Activated naive CD4-positive, alpha-beta T cell treated with anti-CD3 and anti-CD28 coated beads, Interleukin-2, amount 50 U/mL, for 16 hours (primary cell): ENCODE data around the gene ZER1.
"Not testable (repeated sequence)": the region's sequence is repeated elsewhere in the genome, so short reads cannot be mapped to it uniquely, and the experiment has no call there.

Experiments
- DNase-seq: peaks from one replicate; pipeline ENCODE4 v3.0.0-alpha.2; 2020

The ZER1 gene

DNA sequence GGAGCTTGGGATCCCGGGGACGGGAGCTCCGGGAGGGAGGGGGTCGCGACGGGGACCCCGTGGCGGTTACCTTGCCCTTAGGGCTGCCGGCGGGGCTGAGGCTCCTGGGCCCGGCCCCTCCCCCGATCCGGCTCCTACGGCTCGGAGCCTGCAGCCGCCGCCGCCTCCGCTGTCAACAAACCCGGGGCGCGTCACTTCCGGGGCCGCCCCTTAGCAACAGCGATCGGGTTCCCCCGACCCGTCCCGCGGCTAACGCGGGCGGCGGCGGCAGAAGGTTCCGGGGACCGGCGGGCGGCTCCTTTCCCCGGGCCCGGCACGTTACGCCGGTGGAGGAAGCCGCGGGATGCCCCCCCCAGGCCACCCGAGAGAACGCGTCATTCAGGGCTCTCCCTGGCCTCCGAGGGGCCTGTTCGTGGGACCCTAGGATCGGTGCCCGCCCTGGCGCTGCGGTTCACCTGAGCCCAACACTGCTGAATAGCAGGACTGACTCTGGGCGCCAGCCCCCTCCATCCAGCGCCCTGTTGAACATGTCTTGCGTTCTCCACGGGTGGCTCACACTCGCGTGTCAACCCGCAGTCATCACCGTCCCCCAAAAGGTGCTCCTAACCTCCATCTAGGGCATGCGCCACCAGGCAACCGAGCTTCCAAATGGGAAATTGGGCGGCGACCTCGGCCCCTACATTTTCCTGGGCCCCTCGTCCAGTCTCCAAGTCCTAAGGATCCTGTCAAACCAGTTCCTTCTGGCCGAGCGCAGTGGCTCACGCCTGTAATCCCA lies at the start of gene ZER1:
Gene ZER1, minus strand, starts transcription at position 183 of the 775 bp plus-strand sequence. CDS start 16,362 bp downstream, outside the sequence.
- DNase-seq: peak; percentile 95

DNA sequence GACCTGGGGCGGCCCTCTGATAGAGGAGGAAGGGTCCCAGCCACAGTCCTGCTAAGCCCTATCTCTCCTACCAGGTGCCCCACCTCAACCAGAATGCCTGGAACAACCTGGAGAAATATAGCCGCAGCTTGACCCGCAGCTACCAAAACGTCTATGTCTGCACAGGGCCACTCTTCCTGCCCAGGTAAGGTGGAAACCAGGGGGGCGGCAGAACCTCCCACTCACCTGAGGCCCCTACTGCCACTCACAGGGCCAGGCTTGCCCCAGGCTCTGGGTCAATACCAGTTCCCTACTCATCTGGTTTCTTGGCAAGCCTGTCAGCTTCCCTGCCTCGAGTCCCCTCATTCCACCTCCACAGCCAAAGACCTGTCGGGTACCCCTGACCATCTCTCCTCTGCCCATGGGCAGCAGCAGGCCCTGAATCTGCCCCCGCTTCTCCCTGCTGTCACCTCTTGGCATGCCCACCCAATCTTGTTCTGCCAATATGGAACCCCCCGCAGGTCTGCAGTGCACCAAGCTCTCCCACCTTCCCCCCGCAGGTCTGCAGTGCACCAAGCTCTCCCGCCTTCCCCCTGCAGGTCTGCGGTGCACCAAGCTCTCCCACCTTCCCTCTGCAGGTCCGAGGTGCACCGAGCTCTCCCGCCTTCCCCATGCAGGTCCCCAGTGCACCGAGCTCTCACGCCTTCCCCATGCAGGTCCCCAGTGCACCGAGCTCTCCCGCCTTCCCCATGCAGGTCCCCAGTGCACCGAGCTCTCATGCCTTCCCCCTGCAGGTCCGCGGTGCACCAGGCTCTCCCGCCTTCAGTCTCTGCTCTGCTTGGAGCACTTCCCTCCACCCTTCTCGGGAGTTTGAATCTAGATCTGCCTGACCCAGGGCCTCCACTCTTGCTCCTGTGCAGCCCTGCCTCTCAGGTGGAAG lies 49.2 kb upstream of the ZER1 start:
- DNase-seq: no peak

DNA sequence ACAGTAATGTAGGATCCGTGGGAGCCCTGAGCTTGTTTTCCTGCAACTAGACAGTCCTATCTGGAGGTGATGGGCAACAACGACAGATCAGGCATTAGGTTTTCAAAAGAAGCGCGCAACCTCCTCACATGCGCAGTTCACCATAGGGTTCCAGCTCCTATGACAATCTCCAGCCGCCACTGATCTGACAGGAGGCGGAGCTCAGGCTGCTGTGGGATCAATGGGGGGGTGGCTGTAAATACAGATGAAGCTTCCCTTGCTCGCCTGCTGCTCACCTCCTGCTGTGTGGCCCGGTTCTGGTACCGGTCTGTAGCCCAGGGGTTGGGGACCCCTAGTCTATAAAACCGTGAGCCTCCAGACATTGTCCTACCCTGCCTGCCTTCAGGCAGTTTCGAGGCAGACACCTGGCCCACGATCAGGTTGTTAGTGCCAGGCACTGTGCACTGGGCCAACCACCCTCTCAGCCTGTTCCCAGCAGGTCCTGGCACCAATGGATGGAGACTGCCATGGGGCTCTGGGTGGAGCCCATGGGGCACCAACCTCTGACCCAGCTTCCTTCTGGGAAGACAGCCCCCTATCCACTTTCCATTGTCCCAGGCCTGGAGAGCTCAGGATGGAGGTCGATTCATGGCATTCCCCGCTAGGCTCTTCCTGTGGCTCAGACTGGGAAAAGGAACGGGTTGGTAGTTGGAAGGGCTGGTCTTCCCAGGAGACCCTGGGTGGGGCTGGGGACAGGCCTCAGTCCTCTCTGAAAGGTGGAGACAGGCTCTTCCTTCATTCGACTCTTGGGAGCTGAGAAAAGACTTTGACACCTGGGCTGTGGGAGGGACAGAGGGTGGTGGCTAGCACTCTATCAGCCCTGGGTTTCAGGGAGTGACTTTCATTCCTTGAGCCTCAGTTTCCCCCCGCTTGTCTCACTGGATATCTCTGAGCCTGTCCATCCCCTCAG lies 48.3 kb upstream of the ZER1 start:
- no peak for DNase-seq

DNA sequence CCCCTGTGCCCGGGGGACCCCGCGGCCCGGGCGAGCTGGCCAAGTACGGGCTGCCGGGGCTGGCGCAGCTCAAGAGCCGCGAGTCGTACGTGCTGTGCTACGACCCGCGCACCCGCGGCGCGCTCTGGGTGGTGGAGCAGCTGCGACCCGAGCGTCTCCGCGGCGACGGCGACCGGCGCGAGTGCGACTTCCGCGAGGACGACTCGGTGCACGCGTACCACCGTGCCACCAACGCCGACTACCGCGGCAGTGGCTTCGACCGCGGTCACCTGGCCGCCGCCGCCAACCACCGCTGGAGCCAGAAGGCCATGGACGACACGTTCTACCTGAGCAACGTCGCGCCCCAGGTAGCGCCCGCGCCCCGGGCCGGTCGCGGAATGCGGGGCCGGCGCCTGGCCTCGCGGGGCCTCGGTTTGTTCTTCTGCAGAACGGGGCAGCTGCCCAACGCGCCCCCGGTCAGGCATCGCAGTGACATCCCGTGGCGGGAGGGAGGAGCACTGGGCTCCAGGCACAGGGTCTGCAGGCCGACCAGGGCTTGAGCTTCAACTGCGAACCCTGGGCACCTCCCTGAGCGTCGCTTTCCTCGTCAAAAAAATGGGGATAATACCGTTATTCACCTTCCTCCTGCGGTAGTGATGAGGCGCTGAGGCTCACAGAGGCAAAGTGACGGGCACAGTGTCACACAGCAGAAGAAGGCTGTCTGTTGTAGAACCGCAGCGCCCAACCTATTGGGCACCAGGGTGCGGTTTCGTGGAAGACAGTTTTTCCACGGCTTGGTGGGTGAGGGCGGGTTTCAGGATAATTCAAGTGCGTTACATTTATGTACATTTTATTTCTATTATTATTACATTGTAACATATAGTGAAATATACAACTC lies 47.4 kb upstream of the ZER1 start:
- DNase-seq: peak; percentile 59

DNA sequence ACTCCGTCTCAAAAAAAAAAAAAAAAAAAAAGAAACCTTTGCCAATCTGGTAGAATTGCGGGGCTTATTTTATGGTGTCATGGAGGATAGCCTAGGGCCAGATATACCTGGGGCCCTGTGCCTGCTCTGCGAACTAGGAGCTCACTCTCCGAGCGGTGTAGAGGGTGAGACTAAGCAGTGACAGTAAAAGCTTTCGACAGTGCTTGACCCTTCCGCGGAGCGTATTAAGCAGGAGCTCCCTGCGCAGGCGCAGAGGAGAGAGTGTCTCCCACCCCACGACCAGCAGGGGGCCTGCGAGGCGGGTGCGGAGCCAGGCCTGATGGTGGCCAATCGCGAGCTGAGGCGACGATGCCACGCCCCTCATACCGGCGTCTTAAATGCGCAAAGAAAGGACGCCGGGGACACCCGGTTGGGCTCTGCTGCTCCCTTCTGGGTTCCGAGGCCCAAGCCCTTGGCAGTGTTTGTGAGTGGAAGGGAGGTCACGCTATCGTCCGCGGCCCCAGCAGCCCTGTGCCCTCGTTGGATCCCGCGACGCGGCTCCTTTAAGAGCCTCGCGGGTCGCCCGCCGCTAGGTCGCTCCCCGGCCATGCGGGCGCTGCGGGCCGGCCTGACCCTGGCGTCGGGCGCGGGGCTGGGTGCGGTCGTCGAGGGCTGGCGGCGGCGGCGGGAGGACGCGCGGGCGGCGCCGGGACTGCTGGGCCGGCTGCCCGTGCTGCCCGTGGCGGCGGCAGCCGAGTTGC lies 46.5 kb upstream of the ZER1 start, which contains the start of gene ENDOG:
Gene ENDOG, plus strand, starts transcription at position 402 of the 740 bp plus-strand sequence. Its CDS starts 185 bp downstream, at position 587.
- peak; percentile 98 for DNase-seq

DNA sequence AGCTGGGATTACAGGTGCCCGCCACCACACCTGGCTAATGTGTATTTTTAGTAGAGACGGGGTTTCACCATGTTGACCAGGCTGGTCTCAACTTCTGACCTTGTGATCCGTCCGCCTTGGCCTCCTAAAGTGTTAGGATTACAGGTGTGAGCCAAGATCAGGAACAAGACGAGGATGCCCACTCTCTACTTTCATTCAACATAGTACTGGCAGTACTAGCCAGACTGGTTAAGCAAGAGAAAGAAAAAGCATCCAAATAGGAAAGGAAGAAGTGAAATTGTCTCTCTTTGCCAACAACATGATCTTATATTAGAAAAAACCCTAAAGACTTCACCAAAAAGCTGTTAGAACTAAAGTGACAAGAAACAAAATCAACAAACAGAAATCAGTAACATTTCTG lies 39.1 kb upstream of the ZER1 start:
- no peak for DNase-seq

DNA sequence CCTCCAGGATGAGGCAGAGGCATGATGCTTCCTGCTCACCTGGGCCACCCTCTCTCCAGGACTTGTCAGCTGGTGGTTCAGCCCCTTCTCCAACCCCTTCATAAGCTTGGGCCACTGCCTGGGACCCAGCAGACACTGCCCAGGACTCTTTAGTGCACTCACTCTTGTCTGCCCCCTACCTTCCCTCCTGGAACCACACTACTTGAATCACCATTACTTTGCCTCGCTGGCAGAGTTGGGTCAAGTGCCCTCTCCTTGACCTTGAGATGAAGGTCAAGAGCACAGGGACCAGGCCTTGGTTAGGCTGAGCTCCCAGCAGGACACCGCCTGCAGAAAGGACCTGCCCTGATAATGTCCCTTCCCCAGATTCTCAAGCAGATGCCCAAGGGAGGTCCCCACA lies 38.1 kb upstream of the ZER1 start:
- no peak for DNase-seq

DNA sequence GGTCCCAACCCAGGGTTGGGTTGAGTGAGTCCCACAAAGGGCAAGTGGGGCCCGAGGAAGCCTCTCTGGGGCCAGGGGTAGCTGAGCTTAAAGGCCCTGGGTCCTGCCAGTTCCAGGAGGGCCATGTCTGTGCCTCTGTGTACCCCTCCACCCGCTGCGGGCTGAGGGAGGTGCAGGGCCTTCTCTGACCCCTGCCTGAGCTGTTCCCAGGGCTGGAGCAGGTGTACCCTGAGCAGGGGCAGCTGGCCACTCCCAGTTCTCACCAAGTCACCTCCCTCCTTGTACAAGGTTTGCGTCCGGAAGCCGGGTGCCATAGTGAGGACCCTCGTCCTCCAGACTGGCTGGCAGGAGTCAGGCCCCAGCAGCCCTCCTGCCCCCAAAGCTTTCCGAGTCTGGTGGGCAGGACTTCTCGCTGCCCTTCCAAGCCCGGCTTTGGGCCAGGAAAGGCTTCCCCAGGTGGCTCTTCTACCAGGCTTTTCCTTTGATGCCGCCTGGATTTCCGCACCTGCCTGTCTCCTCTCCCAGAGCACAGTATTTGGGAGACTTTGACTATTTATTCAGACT lies 37.4 kb upstream of the ZER1 start:
- no peak for DNase-seq

DNA sequence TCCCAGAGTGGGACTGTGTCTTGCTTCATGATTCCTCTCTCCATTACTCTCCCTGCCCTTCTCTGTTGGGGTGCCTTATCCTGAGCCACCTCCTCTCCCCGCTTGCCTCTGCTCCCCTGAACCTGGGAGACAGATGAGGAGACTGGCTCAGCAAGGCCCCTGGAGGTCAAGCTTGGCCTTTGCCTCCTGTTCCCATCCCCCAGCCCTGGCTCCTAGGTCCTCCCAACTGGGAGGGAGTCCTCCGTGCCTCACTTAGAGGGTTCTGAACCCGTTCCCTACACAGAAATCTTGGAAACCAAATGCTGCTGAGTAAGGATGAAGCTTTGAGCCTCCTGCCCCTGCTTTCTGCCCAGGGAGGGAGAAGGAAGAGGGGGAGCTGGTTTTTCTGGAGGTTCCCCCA lies 36.8 kb upstream of the ZER1 start:
- DNase-seq: no peak

DNA sequence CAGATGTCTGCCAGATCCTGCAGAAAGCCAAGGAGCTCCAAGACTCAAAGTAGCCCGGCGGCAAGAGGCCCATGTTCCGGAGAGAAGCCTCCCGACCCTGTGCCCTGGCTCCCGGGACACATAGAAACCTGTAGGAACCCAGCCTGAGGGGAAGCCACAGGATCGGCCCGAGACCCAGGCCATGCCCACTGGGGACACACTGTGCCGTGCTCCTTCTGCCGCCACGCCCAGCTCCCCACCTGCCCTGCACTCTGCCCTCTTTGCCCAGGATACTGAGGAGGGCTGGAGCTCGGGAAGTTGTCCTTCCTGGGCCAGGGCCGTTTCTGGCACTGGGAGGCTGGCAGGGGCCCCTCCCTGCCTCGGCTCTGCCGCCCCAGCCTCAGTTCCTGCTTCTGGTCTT lies 36.1 kb upstream of the ZER1 start:
- DNase-seq: no peak

DNA sequence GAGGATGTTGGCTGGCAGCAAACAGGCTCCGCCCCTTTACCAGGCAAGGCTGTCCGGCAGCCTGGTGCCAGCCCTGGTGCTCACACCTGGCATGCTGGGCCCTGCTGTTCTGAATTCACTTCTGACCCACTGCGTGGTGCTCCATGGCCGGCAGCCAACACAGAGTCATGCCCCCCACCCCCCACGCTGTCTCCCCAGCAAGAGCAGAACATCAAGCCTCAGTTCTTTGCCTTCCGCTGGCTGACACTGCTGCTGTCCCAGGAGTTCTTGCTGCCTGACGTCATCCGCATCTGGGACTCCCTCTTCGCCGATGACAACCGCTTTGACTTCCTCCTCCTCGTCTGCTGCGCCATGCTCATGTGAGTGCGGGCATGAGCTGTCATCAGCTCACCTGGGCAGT lies 33.9 kb upstream of the ZER1 start:
- DNase-seq: no peak

DNA sequence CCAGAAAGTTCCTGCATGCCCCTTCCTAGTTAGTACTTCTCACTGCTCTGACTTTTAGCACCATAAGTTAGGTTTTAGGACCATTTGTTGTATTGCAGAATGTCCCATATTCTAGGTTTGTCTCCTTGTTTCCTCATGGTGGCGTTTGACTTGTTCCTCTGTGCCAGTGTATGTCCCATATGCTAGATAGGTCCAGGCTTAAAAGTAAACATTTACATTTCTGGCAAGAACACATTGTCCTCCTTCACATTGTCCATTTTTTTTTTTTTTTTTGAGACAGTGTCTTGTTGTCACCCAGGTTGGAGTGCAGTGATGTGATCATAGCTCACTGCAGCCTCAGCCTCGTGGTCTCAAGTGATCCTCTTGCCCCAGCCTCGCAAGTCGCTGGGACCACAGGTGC lies 30.8 kb upstream of the ZER1 start:
- DNase-seq: no peak

DNA sequence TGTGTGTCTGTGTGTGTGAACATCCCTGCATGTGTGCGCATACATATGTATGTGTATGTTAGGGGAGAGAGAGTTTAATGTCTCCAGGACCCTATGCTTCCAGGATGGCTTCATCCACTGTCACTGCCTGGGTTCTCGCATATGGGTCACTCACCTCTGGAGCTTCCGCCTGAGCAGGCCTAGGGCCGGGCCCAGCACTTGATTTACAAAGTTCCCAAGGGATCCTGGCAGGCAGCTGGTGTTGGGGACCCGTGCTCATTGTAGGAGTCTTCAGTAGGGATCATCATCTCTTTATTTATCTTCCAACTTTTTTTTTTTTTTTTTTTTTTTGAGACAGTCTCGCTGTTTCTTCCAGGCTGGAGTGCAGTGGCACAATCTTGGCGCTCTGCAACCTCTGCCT lies 28.3 kb upstream of the ZER1 start:
- DNase-seq: no peak

DNA sequence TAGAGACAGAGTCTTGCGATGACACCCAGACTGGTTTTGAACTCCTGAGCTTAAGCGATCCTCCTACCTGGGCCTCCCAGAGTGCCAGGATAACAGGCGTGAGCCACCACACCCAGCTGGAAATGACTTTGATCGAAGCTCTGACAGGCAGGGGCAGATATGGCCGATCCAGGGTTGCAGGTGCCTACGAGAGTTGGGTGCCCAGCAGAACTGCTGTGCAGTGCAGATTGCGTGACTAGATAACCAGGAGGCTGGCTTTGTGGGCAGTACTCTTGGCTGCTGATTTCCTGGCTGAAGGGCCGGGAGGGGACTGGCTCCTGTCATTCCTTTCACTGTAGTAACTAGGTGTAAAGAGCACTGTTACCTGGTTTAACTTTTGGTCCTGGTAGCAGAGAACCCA lies 27.2 kb upstream of the ZER1 start:
- no peak for DNase-seq

DNA sequence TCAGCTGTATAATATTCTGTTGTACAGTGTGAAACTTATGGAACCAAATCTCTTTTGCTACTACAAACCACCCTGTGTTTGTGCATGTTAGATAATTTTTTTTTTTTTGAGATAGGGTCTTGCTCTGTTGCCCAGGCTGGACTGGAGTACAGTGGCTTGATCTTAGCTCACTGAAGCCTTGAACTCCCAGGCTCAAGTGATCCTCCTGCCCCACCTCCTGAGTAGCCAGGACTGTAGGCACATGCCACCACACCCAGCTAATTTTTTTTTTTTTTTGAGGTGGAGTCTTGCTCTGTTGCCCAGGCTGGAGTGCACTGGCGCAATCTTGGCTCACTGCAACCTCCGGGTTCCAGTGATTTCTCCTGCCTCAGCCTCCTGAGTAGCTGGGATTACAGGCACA lies 23.2 kb upstream of the ZER1 start:
- not testable (repeated sequence) for DNase-seq

DNA sequence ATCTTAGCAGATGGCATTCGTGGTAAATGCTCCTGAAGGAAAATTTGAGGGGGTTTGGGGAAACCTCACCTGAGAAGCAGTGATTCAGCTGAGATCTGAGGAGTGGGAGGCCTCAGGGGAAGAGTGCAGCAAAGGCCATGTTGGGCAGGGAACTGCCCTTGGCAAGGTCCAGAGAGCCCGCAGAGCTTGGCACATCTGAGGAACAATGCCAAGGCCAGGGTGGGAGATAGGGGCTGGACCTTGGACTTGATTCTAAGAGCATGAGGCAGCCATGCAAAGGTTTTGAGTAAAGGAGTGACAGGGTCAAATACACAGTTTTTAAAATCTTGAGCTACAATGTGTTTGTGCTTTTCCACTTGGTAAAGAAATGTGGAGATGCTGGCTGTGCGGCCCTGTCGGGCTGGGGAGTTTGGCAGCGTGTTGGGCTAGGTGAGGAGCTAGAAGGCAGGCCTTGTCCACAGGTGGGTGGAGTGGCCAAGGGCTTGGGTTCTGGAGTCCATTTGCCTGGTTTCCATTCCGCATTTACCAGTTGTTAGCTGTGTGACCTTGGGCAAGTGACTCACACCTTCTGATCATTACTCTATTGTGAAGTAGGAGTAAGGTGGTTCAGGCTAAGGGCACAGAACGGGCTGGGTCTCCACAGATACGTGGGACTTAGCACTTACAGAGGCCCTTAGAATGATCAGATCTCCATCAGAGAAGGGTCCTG lies 21.4 kb upstream of the ZER1 start:
- DNase-seq: no peak

DNA sequence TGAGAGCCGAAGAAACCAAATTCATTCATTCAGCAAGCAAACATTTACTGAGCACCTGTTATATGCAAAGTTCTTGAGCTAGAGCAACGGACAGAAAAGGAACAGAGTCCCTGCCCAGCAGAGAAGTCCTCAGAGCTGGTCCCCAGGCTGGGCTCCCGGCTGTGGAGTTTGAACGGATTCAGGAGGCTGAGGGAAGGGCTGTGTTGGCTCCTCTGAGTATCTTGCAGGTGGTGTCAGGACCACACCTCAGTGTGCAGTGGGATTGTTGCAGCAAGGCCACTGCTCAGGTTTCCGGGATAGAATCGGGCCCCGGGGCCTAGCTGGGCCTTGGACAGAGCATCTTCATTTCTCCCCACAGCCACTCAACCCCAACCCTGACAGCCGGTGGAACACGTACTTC lies 20.4 kb upstream of the ZER1 start:
- DNase-seq: no peak

DNA sequence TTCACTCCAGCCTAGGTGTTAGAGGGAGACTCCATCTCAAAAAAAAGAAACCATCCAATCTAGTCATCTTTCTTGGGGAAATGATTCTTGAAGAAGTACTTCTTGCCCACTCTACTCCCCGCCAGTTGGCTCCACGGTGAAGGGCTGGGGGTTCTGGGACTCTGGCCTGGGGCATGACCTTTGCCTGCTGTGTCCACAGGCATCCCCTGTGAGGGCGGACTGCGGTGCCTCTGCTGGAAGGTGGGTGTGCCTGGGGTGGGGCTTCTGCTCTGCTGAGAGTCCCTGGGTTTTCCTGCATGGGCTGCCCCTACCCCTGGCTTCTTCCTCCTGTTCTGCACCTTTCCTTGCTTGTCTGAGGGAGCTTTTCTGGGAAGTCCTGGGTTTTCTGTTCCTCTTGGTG lies 18.8 kb upstream of the ZER1 start:
- no peak for DNase-seq

DNA sequence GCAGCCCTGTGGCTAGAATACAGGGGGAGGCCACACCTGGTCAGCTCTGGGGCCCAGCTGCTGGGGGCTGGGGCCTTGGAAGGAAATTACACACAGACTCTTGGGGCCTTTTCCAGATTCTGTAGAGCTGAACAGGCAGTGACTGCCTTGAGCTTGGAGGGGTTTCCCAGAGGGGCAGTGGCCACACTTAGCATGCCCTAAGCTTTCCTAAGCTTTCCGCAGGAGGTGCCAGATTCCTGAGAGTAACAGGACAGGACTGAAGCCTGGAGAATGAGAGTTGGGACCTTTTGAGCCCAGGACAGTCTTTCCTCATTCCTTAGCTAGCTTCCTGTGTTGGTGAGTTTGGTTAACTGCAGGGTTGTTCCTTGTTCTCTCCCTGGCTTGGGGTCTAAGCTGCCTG lies 16.7 kb upstream of the ZER1 start:
- no peak for DNase-seq

DNA sequence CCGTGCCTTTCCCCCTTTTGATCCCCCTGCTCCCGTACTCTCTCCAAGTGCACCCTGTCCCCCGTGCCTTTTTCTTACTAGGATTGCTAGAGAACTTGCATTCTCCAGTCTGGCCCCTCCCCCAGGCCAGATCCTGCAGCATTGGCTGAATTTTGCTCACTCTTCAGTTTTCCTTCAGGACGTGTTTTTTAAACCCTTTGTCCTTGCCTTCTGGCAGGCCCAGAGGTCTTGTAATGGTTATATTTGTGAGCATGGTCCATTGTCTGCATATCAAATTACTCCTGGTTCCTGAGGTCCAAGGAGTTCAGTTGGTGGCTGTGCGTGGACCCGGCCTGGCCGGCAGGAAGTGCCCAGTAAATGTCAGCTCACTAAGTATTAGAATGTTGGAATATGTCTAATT lies 15.9 kb upstream of the ZER1 start:
- no peak for DNase-seq
